ENCODE data around the gene SMG9. TPM values are rescaled to one million over a fixed set of nuclear protein-coding genes. Genes with fewer than 3 reads are reported as not detected.

Gene SMG9
- total and polyA plus RNA-seq, 8 donors: 6.6 to 23.0 (median 13.1) TPM

GRCh38 chr19:43780706-43781525 lies 26.2 kb upstream of the SMG9 start, which contains the start of gene KCNN4:
Gene KCNN4, minus strand, starts transcription at chr19:43780973. Its CDS starts 112 bp downstream, at chr19:43780861.
- intact Hi-C loops (cut with DNase I): loop anchor here in 2 of 3 donors (5.0 kb wide), 2 partner anchors 34 to 39 kb away; no protein-coding TSS in a partner anchor
- Histone ChIP-seq H3K27ac (no peak within 1 kb of the TSS), H3K4me3 (no peak within 1 kb of the TSS), H3K27me3 (no peaks in the 10 kb centered on the region), H3K36me3 (no peaks in the 10 kb centered on the region), H3K9me3 (no peaks in the 10 kb centered on the region), H3K4me1 (no peaks in the 10 kb centered on the region)
- peak in 2 of 4 donors; percentile 13 to 32 for ATAC-seq
- no peak for TF ChIP-seq CTCF (IDR thresholded peaks at IDR 0.05)
- DNase-seq: no peak
- WGBS, 2 donors: 25 to 29% methylated on average over 19 of the region's 19 CpGs
- no peak for FAIRE-seq

GRCh38 chr19:43779820-43780219 lies 25.1 kb upstream of the SMG9 start:
- ATAC-seq: no peak
- WGBS, 2 donors: 28 to 44% methylated on average over 3 of the region's 3 CpGs
- TF ChIP-seq CTCF (IDR thresholded peaks at IDR 0.05): no peak
- no peaks in the 10 kb centered on the region for H3K36me3 ChIP-seq
- FAIRE-seq: no peak
- H3K27ac ChIP-seq: no peak overlapping the region
- no peak for DNase-seq
- intact Hi-C loops (cut with DNase I): loop anchor here in 2 of 3 donors (5.0 kb wide), 2 partner anchors 33 to 38 kb away; no protein-coding TSS in a partner anchor
- H3K9me3 ChIP-seq: no peaks in the 10 kb centered on the region
- no peaks in the 10 kb centered on the region for H3K27me3 ChIP-seq
- no peak overlapping the region for H3K4me3 ChIP-seq
- H3K4me1 ChIP-seq: no peaks in the 10 kb centered on the region

- 66 to 73% methylated on average over 14 to 16 of the region's 16 CpGs for WGBS, 2 donors
- H3K27me3 ChIP-seq: no peaks in the 10 kb centered on the region
- TF ChIP-seq CTCF (IDR thresholded peaks at IDR 0.05): no peak
- no peak overlapping the region for H3K4me3 ChIP-seq
- H3K36me3 ChIP-seq: no peaks in the 10 kb centered on the region
- FAIRE-seq: no peak
- H3K9me3 ChIP-seq: no peaks in the 10 kb centered on the region
- peaks cover 0 to 5% (median 0%) of the 10 kb centered on the region in 3 donors for H3K4me1 ChIP-seq
- intact Hi-C loops (cut with DNase I): no loop called here
- no peak overlapping the region for H3K27ac ChIP-seq
- ATAC-seq: peak in 2 of 4 donors; percentile 24 to 25
- no peak for DNase-seq
Observed at GRCh38 chr19:43779147-43779819, 24.5 kb upstream of the SMG9 start.

- Histone ChIP-seq H3K9me3 (no peaks in the 10 kb centered on the region), H3K4me3 (no peak overlapping the region), H3K27me3 (no peaks in the 10 kb centered on the region), H3K36me3 (no peaks in the 10 kb centered on the region), H3K4me1 (peaks cover 0 to 7% (median 0%) of the 10 kb centered on the region in 3 donors), H3K27ac (no peak overlapping the region)
- TF ChIP-seq CTCF (IDR thresholded peaks at IDR 0.05): no peak
- FAIRE-seq: no peak
- intact Hi-C loops (cut with DNase I): no loop called here
- no peak for DNase-seq
- ATAC-seq: no peak
- 84 to 92% methylated on average over 1 of the region's 1 CpG for WGBS, 2 donors
Observed at GRCh38 chr19:43778651-43779050, 23.9 kb upstream of the SMG9 start.

Measured in pancreas (tissue), 10 donors.